Panc1 (cell line): ENCODE data around the gene KLHL2. TPM values are rescaled to one million over a fixed set of nuclear protein-coding genes. Genes with fewer than 3 reads are reported as not detected.
"Not testable (repeated sequence)": the region's sequence is repeated elsewhere in the genome, so short reads cannot be mapped to it uniquely, and the experiment has no call there.

ENCODE experiments used
- ATAC-seq: fragments of 200-7000 bp; cut with Tn5 transposase; 2 replicates; pipeline ENCODE4 v1.9.1; 2020; ENCODE audit warnings: mild to moderate bottlenecking, moderate library complexity
- BruUV-seq: library from RNA; stranded (reverse); fragments of 400-500 nt; replicated peaks from 2 replicates; lab custom pipeline; 2021; lab: Mats Ljungman, UMichigan
- CTCF ChIA-PET: fragments of 300-600 bp; sonication (Branson Sonifier 250); formaldehyde crosslinking; loops from one replicate; lab custom pipeline; 2022; ENCODE audit warnings: antibody characterized with exemption; lab: Charles Lee
- POLR2A ChIA-PET: fragments of 300-600 bp; sonication (Branson Sonifier 250); formaldehyde crosslinking; loops from one replicate; lab custom pipeline; 2022; ENCODE audit warnings: antibody characterized with exemption; lab: Charles Lee
- DNase-seq: peaks from one replicate; pipeline ENCODE4 v3.0.0-alpha.2; 2010; ENCODE audit warnings: low read depth, low spot score
- H3K27ac ChIP-seq: 2 replicates; pipeline ENCODE4 v1.5.1; 2011; ENCODE audit warnings: mild to moderate bottlenecking, low read length, inconsistent platforms
- H3K27me3 ChIP-seq: fragments of 200-500 bp; sonication (Bioruptor generic); 2 replicates; pipeline ENCODE4 v1.6.0; 2014; ENCODE audit warnings: low read length, inconsistent platforms; ENCODE audit not compliant: control insufficient read depth, insufficient read depth
- H3K36me3 ChIP-seq: fragments of 200-500 bp; sonication (Bioruptor generic); 2 replicates; pipeline ENCODE4 v1.5.1; 2014; ENCODE audit warnings: inconsistent platforms, mild to moderate bottlenecking, low read length, moderate library complexity; ENCODE audit not compliant: control insufficient read depth, insufficient read depth
- H3K4me1 ChIP-seq: 2 replicates; pipeline ENCODE4 v1.5.1; 2011; ENCODE audit warnings: inconsistent platforms, mild to moderate bottlenecking, low read length, moderate library complexity; ENCODE audit not compliant: control insufficient read depth, insufficient read depth
- H3K4me3 ChIP-seq, 2 experiments: 2 replicates each; pipeline ENCODE4 v1.5.1; 2011 to 2012; ENCODE audit warnings: low read depth in 2 of 2, low read length in 2 of 2, mild to moderate bottlenecking in 2 of 2, inconsistent platforms in 1 of 2, moderate library complexity in 1 of 2
- H3K9me3 ChIP-seq: fragments of 200-500 bp; sonication (Bioruptor generic); 2 replicates; pipeline ENCODE4 v1.5.1; 2014; ENCODE audit warnings: low read depth, mild to moderate bottlenecking, inconsistent platforms, low read length, moderate library complexity; ENCODE audit not compliant: control insufficient read depth, insufficient read depth
- CTCF ChIP-seq: fragments of 450-650 bp; IDR thresholded peaks from 2 replicates; pipeline ENCODE4 v1.5.1; 2017; ENCODE audit warnings: mild to moderate bottlenecking
- POLR2AphosphoS5 ChIP-seq: IDR thresholded peaks from 2 replicates; pipeline ENCODE4 v1.6.1; 2012; ENCODE audit warnings: mild to moderate bottlenecking, low read depth, low read length, moderate library complexity
- REST ChIP-seq, 2 experiments: IDR thresholded peaks; 2 replicates each; pipeline ENCODE4 v1.6.1; 2011 to 2012; ENCODE audit warnings: low read depth in 2 of 2, control low read depth in 1 of 2, low read length in 1 of 2, mild to moderate bottlenecking in 1 of 2, moderate library complexity in 1 of 2; ENCODE audit not compliant: insufficient read depth in 1 of 2
- SIN3A ChIP-seq: IDR thresholded peaks from 2 replicates; pipeline ENCODE4 v1.6.1; 2012; ENCODE audit warnings: low read depth, mild to moderate bottlenecking, low read length, moderate library complexity, borderline replicate concordance; ENCODE audit not compliant: insufficient read depth
- TCF7L2 ChIP-seq: IDR thresholded peaks from 2 replicates; pipeline ENCODE4 v1.6.1; 2011; ENCODE audit warnings: mild to moderate bottlenecking, low read depth, low read length, inconsistent platforms
- in situ Hi-C: cut with HindIII; loops from 2 replicates; pipeline ENCODE4 v1.10.0; 2016; ENCODE audit warnings: low sequenced_read_pairs, low pct_unique_long_range_greater_than_20kb
- intact Hi-C: fragments of 100-400 bp; cut with micrococcal nuclease; formaldehyde crosslinking; loops from one replicate; pipeline ENCODE4 v1.10.0; 2022; ENCODE audit not compliant: unreplicated experiment
- total RNA-seq: library from RNA; stranded (reverse); gene quantifications from one replicate; pipeline ENCODE4 v1.2.1, GENCODE V29; 2021; ENCODE audit not compliant: unreplicated experiment

Gene KLHL2
- total RNA-seq, 1 experiment from 2014 or later, result 17.4 TPM

DNA sequence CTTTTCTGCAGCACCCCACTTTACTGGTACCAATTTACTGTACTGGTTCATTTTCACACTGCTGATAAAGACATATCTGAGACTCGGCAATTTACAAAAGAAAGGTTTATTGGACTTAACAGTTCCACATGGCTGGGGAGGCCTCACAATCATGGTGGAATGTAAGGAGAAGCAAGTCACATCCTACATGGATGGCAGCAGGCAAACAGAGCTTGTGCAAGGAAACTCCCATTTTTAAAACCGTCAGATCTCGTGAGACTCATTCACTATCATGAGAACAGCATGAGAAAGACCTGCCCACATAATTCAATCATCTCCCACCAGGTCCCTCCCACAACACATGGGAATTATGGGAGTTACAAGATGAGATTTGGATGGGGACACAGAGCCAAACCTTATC lies 77.3 kb downstream of the KLHL2 start:
- POLR2A ChIA-PET, in situ Hi-C loops, BruUV-seq, intact Hi-C loops, H3K27me3 ChIP-seq, H3K4me3 ChIP-seq, ATAC-seq, H3K9me3 ChIP-seq, H3K27ac ChIP-seq, H3K36me3 ChIP-seq, DNase-seq, H3K4me1 ChIP-seq, CTCF ChIA-PET: not testable (repeated sequence)

GRCh38 chr4:165286619-165287340 lies 79.4 kb downstream of the KLHL2 start:
- in situ Hi-C loops, H3K27me3 ChIP-seq, DNase-seq, ATAC-seq, H3K27ac ChIP-seq, BruUV-seq, CTCF ChIA-PET, H3K9me3 ChIP-seq, H3K4me1 ChIP-seq, H3K36me3 ChIP-seq, POLR2A ChIA-PET, H3K4me3 ChIP-seq, intact Hi-C loops: not testable (repeated sequence)

DNA sequence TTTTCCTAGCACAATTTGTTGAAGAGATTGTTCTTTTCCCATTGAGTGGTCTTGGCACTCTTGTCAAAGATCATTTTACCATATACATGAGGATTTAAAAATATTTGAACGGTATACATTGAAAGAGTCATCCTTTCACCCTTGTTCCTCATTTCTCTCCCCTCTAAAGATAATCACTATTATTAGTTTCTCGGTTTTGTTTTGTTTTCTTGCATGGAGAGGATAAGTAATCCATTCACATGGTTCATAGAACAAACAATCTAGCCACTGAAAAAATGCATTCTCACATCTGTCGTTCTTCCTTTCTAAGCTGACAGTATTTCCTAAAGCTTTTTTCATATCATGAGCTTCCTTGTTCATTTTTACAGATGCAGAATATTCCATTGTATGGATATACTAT lies 80.9 kb downstream of the KLHL2 start:
- TF ChIP-seq CTCF (no peak), TCF7L2 (no peak), SIN3A (no peak), POLR2AphosphoS5 (no peak), REST (IDR thresholded peaks at IDR 0.05; ENCODE audit: insufficient read depth in 1 of 2, low read depth in 2 of 2, low read length in 1 of 2) (no peak)
- no peak for DNase-seq
- Histone ChIP-seq H3K4me1 (no peaks in the 10 kb centered on the region), H3K9me3 (no peaks in the 10 kb centered on the region), H3K27ac (no peak overlapping the region), H3K4me3 (no peak overlapping the region), H3K36me3 (no peaks in the 10 kb centered on the region), H3K27me3 (no peaks in the 10 kb centered on the region)
- BruUV-seq, result no TSS peak
- intact Hi-C loops (no loop called here), in situ Hi-C loops (no loop called here)
- POLR2A ChIA-PET, result no interaction called here
- CTCF ChIA-PET, result no interaction called here
- ATAC-seq, result no peak
